Measurements from ENCODE around the gene DDX21.
A peak's percentile ranks its signal among the peaks of the same experiment; 100 is the strongest.

GRCh38 chr10:69014171-69014570 is 58.2 kb downstream of the DDX21 start:
- TF ChIP-seq CTCF (IDR thresholded peaks at IDR 0.05; ENCODE audit: extremely low read depth in 1 of 2, insufficient read depth in 1 of 2, low read depth in 1 of 2, low read length in 2 of 2) (no peak), MAX (IDR thresholded peaks at IDR 0.05; ENCODE audit: insufficient read depth, insufficient read length) (no peak), JUN (IDR thresholded peaks at IDR 0.05; ENCODE audit: borderline replicate concordance, insufficient read depth, insufficient read length, low read depth) (peak; percentile 70), EZH2 (IDR thresholded peaks at IDR 0.05; ENCODE audit: borderline replicate concordance, low read depth, low read length, severe bottlenecking) (no peak), GATA2 (IDR thresholded peaks at IDR 0.05; ENCODE audit: insufficient read depth, insufficient read length, low read depth, low read length) (no peak), MYC (IDR thresholded peaks at IDR 0.05; ENCODE audit: low read depth, low read length) (no peak), POLR2A (IDR thresholded peaks at IDR 0.05; ENCODE audit: low read depth, low read length) (peak; percentile 44), POLR2AphosphoS5 (IDR thresholded peaks at IDR 0.05; ENCODE audit: insufficient read depth, low read depth, low read length) (peak; percentile 61), FOS (IDR thresholded peaks at IDR 0.05; ENCODE audit: borderline replicate concordance, insufficient read depth, low read length) (peak; percentile 74)

Data from endothelial cell of umbilical vein (primary cell).